ENCODE measurements around the gene TMC5.

DNA sequence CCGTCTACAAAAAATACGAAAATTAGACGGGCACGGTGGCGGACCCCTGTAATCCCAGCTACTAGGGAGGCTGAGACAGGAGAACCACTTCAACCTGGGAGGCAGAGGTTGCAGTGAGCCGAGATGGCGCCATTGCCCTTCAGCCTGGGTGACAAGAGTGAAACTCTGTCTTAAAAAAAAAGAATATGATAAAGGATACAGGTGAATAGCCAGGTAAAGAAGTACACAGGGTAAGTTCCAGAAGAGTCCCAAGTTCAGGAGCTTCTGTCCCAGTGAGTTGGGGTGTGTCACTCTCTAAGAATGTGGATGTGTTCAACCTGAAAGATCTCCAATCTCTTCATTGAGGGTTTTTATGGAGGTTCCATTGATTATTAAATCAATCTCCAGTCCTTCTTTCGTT lies 6.8 kb downstream of the TMC5 start:
- TF ChIP-seq, protein P1, sequence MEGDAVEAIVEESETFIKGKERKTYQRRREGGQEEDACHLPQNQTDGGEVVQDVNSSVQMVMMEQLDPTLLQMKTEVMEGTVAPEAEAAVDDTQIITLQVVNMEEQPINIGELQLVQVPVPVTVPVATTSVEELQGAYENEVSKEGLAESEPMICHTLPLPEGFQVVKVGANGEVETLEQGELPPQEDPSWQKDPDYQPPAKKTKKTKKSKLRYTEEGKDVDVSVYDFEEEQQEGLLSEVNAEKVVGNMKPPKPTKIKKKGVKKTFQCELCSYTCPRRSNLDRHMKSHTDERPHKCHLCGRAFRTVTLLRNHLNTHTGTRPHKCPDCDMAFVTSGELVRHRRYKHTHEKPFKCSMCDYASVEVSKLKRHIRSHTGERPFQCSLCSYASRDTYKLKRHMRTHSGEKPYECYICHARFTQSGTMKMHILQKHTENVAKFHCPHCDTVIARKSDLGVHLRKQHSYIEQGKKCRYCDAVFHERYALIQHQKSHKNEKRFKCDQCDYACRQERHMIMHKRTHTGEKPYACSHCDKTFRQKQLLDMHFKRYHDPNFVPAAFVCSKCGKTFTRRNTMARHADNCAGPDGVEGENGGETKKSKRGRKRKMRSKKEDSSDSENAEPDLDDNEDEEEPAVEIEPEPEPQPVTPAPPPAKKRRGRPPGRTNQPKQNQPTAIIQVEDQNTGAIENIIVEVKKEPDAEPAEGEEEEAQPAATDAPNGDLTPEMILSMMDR (conservative IDR thresholded peaks at IDR 0.05; ENCODE audit: low read depth in 2 of 2) = no peak
- TF ChIP-seq STAT1 (IDR thresholded peaks at IDR 0.05; ENCODE audit: unreplicated experiment) (no peak), EZH2 (IDR thresholded peaks at IDR 0.05; ENCODE audit: low read depth, unreplicated experiment) (no peak), ZNF114 (CRISPR knock-in tag; IDR thresholded peaks at IDR 0.05) (no peak), NANOG (IDR thresholded peaks at IDR 0.05; ENCODE audit: borderline replicate concordance) (no peak), POLR2AphosphoS5 (IDR thresholded peaks at IDR 0.05; ENCODE audit: low read depth) (no peak)
- TF ChIP-seq, protein P2, sequence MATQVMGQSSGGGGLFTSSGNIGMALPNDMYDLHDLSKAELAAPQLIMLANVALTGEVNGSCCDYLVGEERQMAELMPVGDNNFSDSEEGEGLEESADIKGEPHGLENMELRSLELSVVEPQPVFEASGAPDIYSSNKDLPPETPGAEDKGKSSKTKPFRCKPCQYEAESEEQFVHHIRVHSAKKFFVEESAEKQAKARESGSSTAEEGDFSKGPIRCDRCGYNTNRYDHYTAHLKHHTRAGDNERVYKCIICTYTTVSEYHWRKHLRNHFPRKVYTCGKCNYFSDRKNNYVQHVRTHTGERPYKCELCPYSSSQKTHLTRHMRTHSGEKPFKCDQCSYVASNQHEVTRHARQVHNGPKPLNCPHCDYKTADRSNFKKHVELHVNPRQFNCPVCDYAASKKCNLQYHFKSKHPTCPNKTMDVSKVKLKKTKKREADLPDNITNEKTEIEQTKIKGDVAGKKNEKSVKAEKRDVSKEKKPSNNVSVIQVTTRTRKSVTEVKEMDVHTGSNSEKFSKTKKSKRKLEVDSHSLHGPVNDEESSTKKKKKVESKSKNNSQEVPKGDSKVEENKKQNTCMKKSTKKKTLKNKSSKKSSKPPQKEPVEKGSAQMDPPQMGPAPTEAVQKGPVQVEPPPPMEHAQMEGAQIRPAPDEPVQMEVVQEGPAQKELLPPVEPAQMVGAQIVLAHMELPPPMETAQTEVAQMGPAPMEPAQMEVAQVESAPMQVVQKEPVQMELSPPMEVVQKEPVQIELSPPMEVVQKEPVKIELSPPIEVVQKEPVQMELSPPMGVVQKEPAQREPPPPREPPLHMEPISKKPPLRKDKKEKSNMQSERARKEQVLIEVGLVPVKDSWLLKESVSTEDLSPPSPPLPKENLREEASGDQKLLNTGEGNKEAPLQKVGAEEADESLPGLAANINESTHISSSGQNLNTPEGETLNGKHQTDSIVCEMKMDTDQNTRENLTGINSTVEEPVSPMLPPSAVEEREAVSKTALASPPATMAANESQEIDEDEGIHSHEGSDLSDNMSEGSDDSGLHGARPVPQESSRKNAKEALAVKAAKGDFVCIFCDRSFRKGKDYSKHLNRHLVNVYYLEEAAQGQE (IDR thresholded peaks at IDR 0.05; ENCODE audit: unreplicated experiment) = no peak
